Adrenal gland (tissue), 12 donors: ENCODE results near the gene RASSF1. TPM values are rescaled to one million over a fixed set of nuclear protein-coding genes. Genes with fewer than 3 reads are reported as not detected.

Source experiments
- DNase-seq, 7 donors: peaks; one replicate each; pipeline ENCODE4 v3.0.0-alpha.2; 2019 to 2020
- H3K27ac ChIP-seq, 5 donors: fragments of 200-600 bp; sonication (generic) in 4 of 5; 1 replicate in 3 of 5; 2 replicates in 2 of 5; pipeline versions ENCODE4 v1.5.1 to v1.8.0; 2016 to 2020; ENCODE audit warnings: mild to moderate bottlenecking in 1 of 5
- H3K27me3 ChIP-seq: fragments of 200-600 bp; 2 replicates; pipeline ENCODE4 v1.8.0; 2021
- H3K36me3 ChIP-seq, 2 donors: fragments of 200-600 bp; replicated peaks in 1 of 2; 1 replicate in 1 of 2; 2 replicates in 1 of 2; pipeline versions ENCODE4 v1.5.1 to v1.8.0; 2018 to 2022
- H3K4me1 ChIP-seq, 2 donors: fragments of 200-600 bp; replicated peaks in 1 of 2; 1 replicate in 1 of 2; 2 replicates in 1 of 2; pipeline versions ENCODE4 v1.5.1 to v1.8.0; 2018 to 2021
- H3K4me3 ChIP-seq, 4 donors: fragments of 200-600 bp; sonication (generic) in 3 of 4; one replicate each; pipeline ENCODE4 v1.5.1; 2016 to 2018
- H3K9me3 ChIP-seq, 3 donors: fragments of 200-600 bp; sonication (generic) in 1 of 3; replicated peaks in 1 of 3; 1 replicate in 2 of 3; 2 replicates in 1 of 3; pipeline versions ENCODE4 v1.5.1 to v1.8.0; 2016 to 2021
- CTCF ChIP-seq, 6 experiments: fragments of 450-650 bp in 4 of 6; fragments of 200-600 bp in 2 of 6; sonication (generic) in 1 of 6; IDR thresholded peaks; 1 replicate in 5 of 6; 2 replicates in 1 of 6; pipeline versions ENCODE4 v1.5.1 to v1.8.0; 2016 to 2021; ENCODE audit warnings: antibody characterized with exemption in 6 of 6, mild to moderate bottlenecking in 2 of 6, moderate library complexity in 1 of 6
- POLR2A ChIP-seq, 2 donors: fragments of 450-650 bp; IDR thresholded peaks; one replicate each; pipeline ENCODE4 v1.6.1; 2017; ENCODE audit warnings: antibody characterized with exemption in 2 of 2, mild to moderate bottlenecking in 2 of 2, moderate library complexity in 1 of 2
- WGBS, 4 donors: extraction: QIAGEN DNeasy Blood & Tissue Kit in 2 of 4; methylation state at CpG; one replicate each; pipeline versions ENCODE4 v1.1.5 to v1.1.7; 2013 to 2017; 5-methylcytosine and 5-hydroxymethylcytosine counted together
- intact Hi-C, 2 donors: fragments of 100-400 bp; cut with DNase I; formaldehyde crosslinking; loops; one replicate each; pipeline versions ENCODE4 v1.14.1 to v1.15.0; 2022 to 2023
- polyA plus RNA-seq, 3 donors: library from polyadenylated mRNA; stranded (reverse); fragments of 200-250 nt in 2 of 3; fragments of 350-450 nt in 1 of 3; fragmentation: Illumina TruSeq in 1 of 3; extraction: RNeasy Lipid Tissue Mini Kit (QIAGEN cat#74804) in 1 of 3; gene quantifications; one replicate each; pipeline ENCODE4 v1.2.3, GENCODE V29; 2013 to 2014
- total RNA-seq, 9 donors: library from RNA; depleted of rRNA in 4 of 9; stranded (reverse); fragments of >200 nt in 4 of 9; fragments of 120-200 nt in 1 of 9; fragmentation: NEBNext Ultra II Directional in 1 of 9; extraction: Animal tissue kit (Norgen Biotek cat#: 25700) in 1 of 9; gene quantifications; one replicate each; pipeline versions ENCODE4 v1.1.0 to v1.2.4, GENCODE V29; 2013 to 2023
- donor health status: healthy with polysubstance abuse.
- donor health status: Bipolar disorder and iron deficiency.
- donor health status: DM: yes; HTN: yes; CAD: no.
- donor health status: DM: no; HTN: no; CAD: no.
- donor health status: DM: no; HTN: no; CAD: no.
- donor health status: DM: yes; HTN: yes; CAD: no.

RASSF1 gene
- total and polyA plus RNA-seq, 12 donors: 9.6 to 27.4 (median 14.7) TPM

- H3K4me1 ChIP-seq: peaks cover 41 to 71% of the 10 kb centered on the region in 2 donors
These were observed 18.1 kb downstream of the RASSF1 start, which contains the start of gene HYAL2 for GRCh38 chr3:50322386-50323091. Gene HYAL2 (minus strand): TSS chr3:50322745. CDS start chr3:50320489, 2,256 bp downstream.

GRCh38 chr3:50322115-50322385 is 18.6 kb downstream of the RASSF1 start:
- H3K9me3 ChIP-seq: no peaks in the 10 kb centered on the region
- peak overlapping the region; percentile 35 to 98 (median 94) for H3K27ac ChIP-seq
- DNase-seq: no peak
- TF ChIP-seq CTCF (IDR thresholded peaks at IDR 0.05): no peak
- TF ChIP-seq POLR2A (IDR thresholded peaks at IDR 0.05): no peak
- intact Hi-C loops: loop anchor here in 1 of 2 donors (5.0 kb wide), 1 partner anchor 50 kb away; no protein-coding TSS in a partner anchor
- 17 to 39% (median 29%) methylated on average over 4 to 14 of the region's 14 CpGs for WGBS, 4 donors
- peaks cover 0 to 38% of the 10 kb centered on the region in 2 donors for H3K36me3 ChIP-seq
- peaks cover 41 to 71% of the 10 kb centered on the region in 2 donors for H3K4me1 ChIP-seq
- H3K4me3 ChIP-seq: peak overlapping the region in 2 of 4 donors; percentile 71 to 96
- H3K27me3 ChIP-seq: no peaks in the 10 kb centered on the region

More at GRCh38 chr3:50322386-50323091, 18.1 kb downstream of the RASSF1 start, which contains the start of gene HYAL2:
- peak; percentile 70 to 85 (median 73) for DNase-seq
- H3K36me3 ChIP-seq: peaks cover 0 to 34% of the 10 kb centered on the region in 2 donors
- no peaks in the 10 kb centered on the region for H3K27me3 ChIP-seq
- intact Hi-C loops: loop anchor here in 1 of 2 donors (5.0 kb wide), 1 partner anchor 50 kb away; no protein-coding TSS in a partner anchor
- H3K9me3 ChIP-seq: no peaks in the 10 kb centered on the region
- H3K4me3 ChIP-seq: peak within 1 kb of the TSS; percentile 25 to 96 (median 62)
- TF ChIP-seq CTCF (IDR thresholded peaks at IDR 0.05) (peak in 1 of 6 experiments; percentile 1), POLR2A (IDR thresholded peaks at IDR 0.05) (peak in 1 of 2 donors; percentile 34)
- H3K27ac ChIP-seq: peak within 1 kb of the TSS; percentile 83 to 98 (median 94)
- WGBS, 4 donors: 20 to 28% (median 25%) methylated on average over 18 to 31 of the region's 31 CpGs

- intact Hi-C loops: loop anchor here in 1 of 2 donors (5.0 kb wide), 1 partner anchor 49 kb away; no protein-coding TSS in a partner anchor
- TF ChIP-seq POLR2A (IDR thresholded peaks at IDR 0.05): peak; percentile 36 to 69
- TF ChIP-seq CTCF (IDR thresholded peaks at IDR 0.05): peak; percentile 20 to 66 (median 32)
- WGBS, 4 donors: 1% methylated on average over 47 to 59 of the region's 59 CpGs; no CpG with 5 or more reads in 1 of the 4 donors
- Histone ChIP-seq H3K9me3 (no peaks in the 10 kb centered on the region), H3K27ac (peak overlapping the region; percentile 83 to 98 (median 94)), H3K36me3 (peaks cover 0 to 39% of the 10 kb centered on the region in 2 donors), H3K4me3 (peak overlapping the region; percentile 25 to 96 (median 62)), H3K27me3 (no peaks in the 10 kb centered on the region), H3K4me1 (peaks cover 44 to 73% of the 10 kb centered on the region in 2 donors)
- DNase-seq: peak; percentile 89 to 94 (median 91)
These were observed 19.1 kb downstream of the RASSF1 start for GRCh38 chr3:50321336-50322114.

GRCh38 chr3:50320853-50321335 is 19.7 kb downstream of the RASSF1 start:
- peak in 5 of 7 donors; percentile 64 to 84 (median 80) for DNase-seq
- H3K4me1 ChIP-seq: peaks cover 45 to 75% of the 10 kb centered on the region in 2 donors
- H3K4me3 ChIP-seq: peak overlapping the region; percentile 25 to 96 (median 62)
- no peaks in the 10 kb centered on the region for H3K27me3 ChIP-seq
- peaks cover 0 to 37% of the 10 kb centered on the region in 2 donors for H3K36me3 ChIP-seq
- intact Hi-C loops: loop anchor here in 1 of 2 donors (5.0 kb wide), 1 partner anchor 49 kb away; no protein-coding TSS in a partner anchor
- TF ChIP-seq POLR2A (IDR thresholded peaks at IDR 0.05) (no peak), CTCF (IDR thresholded peaks at IDR 0.05) (no peak)
- H3K27ac ChIP-seq: peak overlapping the region; percentile 83 to 98 (median 94)
- whole genome bisulfite sequencing, 4 donors: 0% methylated on average over 11 to 45 of the region's 45 CpGs
- no peaks in the 10 kb centered on the region for H3K9me3 ChIP-seq
